GM19467 (cell line): Measurements from ENCODE around the gene MYO1B.

ENCODE experiments used
- ATAC-seq: cut with Tn5 transposase; IDR thresholded peaks from one replicate; pipeline ENCODE4 v1.9.1; 2021; ENCODE audit warnings: mild to moderate bottlenecking, moderate library complexity; ENCODE audit not compliant: unreplicated experiment

MYO1B gene

GRCh38 chr2:191225690-191226089 is 19.5 kb upstream of the MYO1B start:
- ATAC-seq = no peak

- ATAC-seq = no peak
Measured at GRCh38 chr2:191226196-191226595, 19.0 kb upstream of the MYO1B start.

DNA sequence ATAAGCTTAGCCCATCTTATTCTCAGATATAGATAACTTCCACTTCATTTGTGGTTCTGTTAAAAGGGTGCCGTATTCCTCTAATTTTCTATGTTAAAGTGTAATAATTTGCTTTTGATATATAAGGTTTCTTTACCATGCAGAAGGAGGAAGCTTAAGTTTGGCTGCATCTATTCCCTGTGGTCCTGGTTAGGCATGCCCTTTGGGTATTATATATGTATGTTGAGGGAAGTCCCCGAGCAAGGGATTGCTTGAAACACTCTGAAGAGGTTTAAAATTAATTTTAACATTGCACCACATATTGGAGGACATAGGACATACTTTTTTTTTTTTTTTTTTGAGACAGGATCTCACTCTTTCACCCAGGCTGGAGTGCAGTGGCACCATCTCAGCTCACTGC is 16.9 kb upstream of the MYO1B start:
- no peak for ATAC-seq

DNA sequence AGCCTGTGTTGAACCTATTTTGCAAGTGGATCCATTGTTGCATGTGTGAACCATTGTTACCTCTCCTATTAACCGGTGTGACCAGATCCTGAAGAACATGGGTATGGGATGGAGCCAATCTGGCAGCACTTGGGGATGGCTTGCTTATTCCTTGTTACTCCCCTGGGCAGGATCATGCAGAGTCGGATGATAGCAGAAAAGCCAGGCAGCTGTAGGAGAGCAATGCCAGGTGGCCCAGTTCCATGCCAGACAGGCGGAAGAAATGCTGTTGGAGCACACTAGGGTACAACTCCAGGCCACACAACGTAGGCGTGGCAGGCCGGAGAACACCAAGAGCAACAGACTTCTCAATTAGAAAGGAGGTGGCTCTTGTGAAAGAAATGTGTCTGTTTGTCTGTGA is 16.3 kb upstream of the MYO1B start:
- no peak for ATAC-seq

DNA sequence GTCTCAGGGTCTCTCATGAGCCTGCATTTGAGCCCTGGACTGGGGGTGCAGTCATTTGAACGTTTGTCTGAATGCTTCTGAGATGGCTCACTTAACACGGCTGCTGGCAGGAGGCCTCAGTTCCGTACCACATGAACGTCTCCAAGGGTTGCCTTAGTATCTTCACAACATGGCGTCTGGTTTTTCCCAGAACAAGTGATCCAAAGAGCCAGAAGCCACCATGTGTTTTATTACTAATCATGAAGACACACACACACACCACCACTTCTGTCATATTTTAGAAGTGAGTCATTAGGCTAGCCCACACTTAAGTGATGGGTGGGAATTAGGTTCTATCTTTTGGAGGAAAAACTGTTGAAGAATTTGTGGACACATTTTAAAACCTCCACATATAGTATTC is 15.0 kb upstream of the MYO1B start:
- no peak for ATAC-seq

DNA sequence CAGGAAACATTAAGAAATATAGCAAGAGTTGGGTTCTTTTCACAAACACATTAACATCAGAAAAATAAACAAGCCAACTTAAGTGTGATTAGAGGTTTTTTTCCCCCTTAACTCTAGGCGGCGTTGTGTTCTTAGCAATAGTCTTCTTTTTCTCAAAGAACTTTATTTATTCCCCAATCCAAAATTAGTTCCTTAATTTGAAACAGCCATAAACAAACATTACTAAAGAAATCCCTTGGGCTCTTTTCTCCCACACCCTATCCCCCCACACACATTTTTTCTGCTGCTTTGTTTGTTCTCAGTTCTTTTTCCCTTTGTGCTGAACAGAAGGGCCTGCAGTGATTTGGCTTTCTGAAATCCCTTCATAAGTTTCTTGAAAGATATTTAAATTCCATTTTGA is 13.2 kb upstream of the MYO1B start:
- ATAC-seq = no peak

- no peak for ATAC-seq
Measured at GRCh38 chr2:191233533-191233932, 11.7 kb upstream of the MYO1B start.

- no peak for ATAC-seq
Measured at GRCh38 chr2:191234376-191234775, 10.8 kb upstream of the MYO1B start.

DNA sequence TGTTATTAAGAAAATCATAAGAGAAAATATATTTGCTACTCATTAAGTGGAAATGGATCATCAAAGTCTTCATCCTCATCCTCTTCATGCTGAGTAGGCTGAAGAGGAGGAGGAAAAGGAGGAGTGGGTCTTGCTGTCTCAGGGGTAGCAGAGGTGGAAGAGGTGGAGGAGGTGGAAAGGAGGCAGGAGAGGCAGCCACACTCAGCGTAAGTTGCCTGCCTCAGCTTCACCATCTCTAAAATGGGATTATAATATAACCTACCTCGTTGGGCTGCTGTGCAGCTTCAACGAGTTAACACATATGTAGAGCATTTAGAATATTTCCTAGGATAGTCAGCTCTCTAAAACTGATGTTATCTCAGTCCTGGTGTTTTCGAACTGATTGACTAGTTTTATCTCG is 4.3 kb upstream of the MYO1B start:
- no peak for ATAC-seq

DNA sequence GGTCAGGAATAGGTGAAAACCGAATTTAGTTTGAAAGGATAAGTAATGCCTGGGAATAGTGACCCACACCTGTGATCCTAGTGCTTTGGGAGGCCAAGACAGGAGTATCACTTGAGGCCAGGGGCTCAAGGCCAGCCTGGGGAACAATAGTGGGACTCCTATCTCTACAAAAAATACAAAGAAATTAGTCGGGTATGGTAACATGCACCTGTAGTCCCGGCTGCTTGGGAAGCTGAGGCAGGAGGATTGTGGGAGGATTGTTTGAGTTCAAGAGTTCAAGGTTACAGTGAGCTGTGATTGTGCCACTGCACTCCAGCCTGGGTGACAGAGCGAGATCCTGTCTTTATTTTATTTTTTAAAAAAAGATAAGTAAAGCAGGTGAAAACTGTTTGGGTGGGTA is 3.8 kb upstream of the MYO1B start:
- ATAC-seq = no peak

DNA sequence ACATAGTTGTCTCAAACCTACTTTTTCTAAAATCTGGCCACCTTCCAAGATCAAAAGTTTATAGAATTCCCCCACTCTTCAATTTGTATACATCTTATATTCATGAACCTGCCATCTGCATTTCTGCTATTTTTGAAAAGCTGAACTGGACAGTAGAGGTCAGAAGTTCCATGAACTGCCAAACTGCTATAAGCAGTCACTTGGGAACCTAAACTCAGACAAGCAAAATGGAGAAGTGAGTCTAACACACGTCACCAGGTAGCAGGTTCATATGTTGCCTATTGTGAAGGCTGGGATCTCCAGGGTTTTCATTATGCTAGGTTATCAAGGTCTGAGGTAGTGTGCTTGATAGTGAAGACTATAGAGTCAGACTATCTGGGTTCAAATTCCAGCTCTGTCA is 2.0 kb upstream of the MYO1B start:
- ATAC-seq = no peak

DNA sequence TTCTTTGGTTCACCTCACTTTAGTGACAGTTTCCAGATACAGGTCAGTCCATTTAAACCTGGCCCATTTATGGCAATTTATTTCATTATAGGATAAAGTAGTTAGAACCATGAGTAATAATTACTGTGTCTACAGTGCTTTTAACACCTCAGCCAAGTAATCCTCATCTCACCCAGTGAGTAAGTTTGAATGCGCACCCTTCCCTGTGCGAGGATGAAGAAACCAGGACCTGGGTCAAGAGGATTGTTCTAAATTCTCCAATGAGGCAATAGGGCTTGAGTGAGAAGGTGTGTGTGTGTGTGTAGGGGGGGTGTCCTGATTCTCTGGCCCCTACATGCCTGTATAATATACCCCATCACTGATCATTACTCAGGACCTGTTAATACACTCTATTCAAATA is 854 bp upstream of the MYO1B start:
- no peak for ATAC-seq

DNA sequence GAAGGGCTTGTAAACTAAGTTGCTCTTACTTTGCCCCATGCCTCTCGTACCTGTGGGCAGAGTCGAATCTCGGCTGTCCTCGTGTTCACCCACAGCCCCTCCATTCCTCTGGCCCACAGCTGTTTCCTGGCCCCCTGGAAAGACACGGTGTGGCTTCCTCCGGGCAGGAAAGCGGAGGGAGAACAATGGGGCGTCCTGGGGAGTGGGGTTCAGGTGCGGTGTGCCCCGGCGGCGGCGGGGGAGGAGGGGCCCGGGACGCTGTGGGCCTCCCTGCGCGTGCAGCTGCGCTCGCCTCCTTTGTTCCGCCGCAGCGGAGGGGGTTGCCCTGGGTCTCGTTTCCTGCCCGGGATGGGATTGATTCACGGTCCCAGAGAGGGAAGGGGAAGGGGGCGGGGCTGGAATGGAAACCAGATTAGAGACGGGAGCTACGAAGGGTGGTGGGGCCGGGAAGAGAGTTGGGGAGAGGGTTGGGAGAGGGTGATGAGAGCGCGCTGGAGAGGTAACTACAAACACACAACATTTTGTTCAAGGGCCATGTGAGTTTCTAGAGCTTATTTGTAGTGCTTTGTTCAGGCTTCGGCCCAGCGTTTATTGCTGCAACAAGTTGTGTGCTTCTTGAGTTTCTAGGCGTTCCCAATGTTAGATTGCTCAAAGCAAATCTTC is 796 bp downstream of the MYO1B start:
- ATAC-seq = peak; percentile 13

- ATAC-seq = no peak
Measured at GRCh38 chr2:191246820-191247380, 1.7 kb downstream of the MYO1B start.

GRCh38 chr2:191247381-191248057 is 2.3 kb downstream of the MYO1B start:
- peak; percentile 52 for ATAC-seq

DNA sequence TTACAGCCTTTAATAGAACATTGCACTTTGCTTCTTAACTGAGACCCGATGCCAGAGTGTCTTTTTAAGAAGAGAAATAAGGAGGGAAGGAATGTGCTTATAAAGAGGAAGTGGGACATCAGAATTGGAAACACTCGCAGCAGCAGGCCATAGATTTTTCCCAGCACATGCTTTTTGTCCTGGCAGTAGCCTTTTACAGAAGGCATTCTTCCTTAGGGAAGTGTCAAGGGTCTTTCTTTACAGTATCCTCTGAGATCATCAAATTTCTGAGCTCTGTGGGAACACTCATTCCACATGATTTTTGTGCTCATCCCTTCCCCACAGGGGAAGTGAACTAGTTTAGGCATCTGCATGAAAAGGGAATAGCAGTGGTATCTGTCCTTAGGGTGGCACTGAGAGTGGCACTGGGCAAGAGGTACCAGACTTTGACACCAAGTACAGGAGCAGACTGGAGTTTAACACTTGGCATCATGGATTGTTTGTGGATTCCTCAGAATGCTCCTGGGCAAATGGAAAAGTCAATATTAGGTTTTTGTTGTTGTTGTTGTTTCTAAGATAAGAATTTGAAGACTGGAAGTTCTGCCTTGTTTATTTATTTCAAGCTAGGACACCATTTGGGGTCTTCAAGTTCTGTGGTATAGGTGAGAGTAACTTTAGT is 4.1 kb downstream of the MYO1B start:
- ATAC-seq = no peak

- ATAC-seq = no peak
Measured at GRCh38 chr2:191250400-191250799, 5.2 kb downstream of the MYO1B start.

DNA sequence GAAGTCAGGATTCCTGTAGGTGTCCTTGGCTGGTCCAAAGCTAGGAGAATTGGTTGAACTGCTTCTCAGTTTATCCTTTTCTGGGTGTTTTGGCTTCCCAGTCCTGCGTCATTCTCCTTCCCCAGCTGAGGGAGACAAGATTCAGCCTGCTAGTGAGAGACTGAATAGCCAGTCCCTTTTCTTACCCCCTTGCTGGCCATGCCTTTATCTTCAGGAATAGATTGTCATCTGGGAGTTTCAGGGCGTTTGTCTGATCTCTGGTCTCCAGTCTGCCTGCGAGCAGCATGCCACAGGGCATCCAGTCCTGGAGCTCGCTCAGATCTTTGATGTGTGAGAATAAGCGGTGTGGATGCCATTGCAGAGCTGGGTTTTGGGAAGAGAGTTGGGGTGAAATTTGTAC is 5.8 kb downstream of the MYO1B start:
- no peak for ATAC-seq

DNA sequence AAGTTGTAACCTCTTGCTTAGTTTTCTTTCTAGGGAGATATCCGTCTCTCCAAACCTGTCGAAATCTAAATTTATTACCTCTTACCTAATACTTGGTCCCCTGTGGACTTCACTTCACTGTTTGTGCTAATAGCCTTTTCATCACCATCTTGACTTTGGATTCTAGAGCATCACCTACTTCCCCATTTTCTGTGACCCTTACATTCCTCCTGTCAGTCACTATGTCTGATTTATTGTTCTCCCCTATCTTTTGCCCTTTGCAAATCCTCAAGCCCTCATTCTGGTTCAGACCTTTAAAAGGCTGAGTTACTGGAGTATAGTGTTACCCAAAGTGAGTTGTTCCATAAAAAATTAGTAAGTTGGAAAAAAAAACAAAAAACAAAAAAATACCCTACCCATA is 7.5 kb downstream of the MYO1B start:
- ATAC-seq = no peak

DNA sequence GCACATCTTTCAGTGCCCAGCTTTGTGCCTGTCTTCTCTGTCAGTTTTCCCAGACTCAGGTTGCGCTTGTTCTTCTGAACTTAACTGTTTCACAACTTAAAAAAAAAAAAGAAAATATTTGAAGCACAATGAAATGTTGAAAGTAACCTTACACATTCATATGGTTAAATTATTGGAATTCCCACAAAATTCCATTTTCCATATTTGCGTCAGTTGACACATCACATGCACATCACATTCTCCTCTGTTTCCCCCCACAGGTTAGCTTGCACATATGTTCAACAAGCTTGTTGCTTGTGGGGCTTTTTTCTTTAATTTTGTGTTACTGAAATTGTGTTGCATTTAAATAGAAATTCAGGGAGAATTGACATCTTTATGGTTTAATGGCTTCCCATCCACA is 8.3 kb downstream of the MYO1B start:
- ATAC-seq = no peak

DNA sequence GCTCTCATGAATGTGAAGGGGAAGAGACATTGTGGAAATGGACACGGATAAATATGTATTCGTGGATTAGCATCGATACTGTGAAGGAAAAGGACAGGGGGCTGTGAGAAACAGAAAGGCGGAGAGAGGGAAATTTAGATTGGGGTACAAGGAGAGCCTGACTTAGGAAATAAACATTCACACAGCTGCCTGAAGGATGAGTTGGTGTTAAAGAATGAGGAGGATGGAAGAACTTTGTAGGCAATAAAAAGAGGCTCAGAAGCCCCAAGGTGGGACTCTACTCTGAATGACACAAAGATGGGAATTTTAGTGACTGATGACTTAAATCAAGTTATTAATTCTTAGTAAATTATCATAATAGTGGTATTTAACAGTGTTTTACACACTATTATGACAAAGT is 10.1 kb downstream of the MYO1B start:
- ATAC-seq = no peak

DNA sequence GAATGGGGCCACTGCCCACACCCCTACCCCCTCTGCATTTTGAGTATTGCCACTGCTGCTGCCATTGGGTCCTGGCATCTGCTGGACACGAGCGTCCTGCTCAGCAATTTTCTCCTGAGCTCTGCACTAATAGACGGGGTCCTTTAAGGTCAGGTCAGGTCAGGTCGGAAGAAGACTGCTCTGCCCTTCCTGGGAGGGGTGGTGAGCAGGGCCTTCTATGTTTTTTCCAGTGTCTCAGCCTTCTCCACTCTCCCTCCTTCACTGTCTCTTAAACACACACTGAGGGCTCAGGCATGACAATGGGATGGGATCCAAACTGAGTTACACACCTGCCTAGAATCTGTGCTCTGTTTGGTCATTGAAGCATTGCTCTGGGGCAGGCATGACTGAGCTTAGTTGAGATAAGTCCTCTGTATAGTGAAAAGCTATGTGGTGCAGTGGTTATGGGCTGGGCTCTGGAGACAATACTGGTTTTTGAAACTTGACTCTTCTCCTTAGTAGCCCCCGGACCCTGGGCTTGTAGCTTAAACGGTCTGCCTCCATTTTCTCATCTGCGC is 10.6 kb downstream of the MYO1B start:
- ATAC-seq = no peak
